Measurements from ENCODE around the gene LRP1.

The LRP1 gene

GRCh38 chr12:57177354-57177753, 49.1 kb downstream of the LRP1 start:
- H3K27ac ChIP-seq, result peak overlapping the region; percentile 97
- TF ChIP-seq CTCF (conservative IDR thresholded peaks at IDR 0.05; ENCODE audit: low read depth), result no peak
- POLR2A ChIA-PET (ENCODE audit: low non-redundant PET), result no interaction called here
- CTCF ChIA-PET, result interaction anchor here (2.4 to 3.2 kb wide), 2 partner anchors 25 to 53 kb away, joined by 14 to 37 read pairs; no protein-coding TSS in a partner anchor
- DNase-seq (ENCODE audit: low spot score), result no peak

GRCh38 chr12:57178213-57178612, 49.9 kb downstream of the LRP1 start:
- DNase-seq (ENCODE audit: low spot score), result no peak
- TF ChIP-seq CTCF (conservative IDR thresholded peaks at IDR 0.05; ENCODE audit: low read depth), result no peak
- ChIA-PET POLR2A (ENCODE audit: low non-redundant PET) (no interaction called here), CTCF (interaction anchor here (1.0 to 9.6 kb wide), 2 partner anchors 53 to 66 kb away, joined by 4 to 89 read pairs; partner anchors contain the start of gene LRP1)
- peak overlapping the region; percentile 97 for H3K27ac ChIP-seq

- no peak for TF ChIP-seq CTCF (conservative IDR thresholded peaks at IDR 0.05; ENCODE audit: low read depth)
- no peak for DNase-seq (ENCODE audit: low spot score)
- CTCF ChIA-PET, result interaction anchor here (0.6 to 9.6 kb wide), 5 partner anchors 28 to 309 kb away, joined by 4 to 89 read pairs (median 4); partner anchors contain the start of gene LRP1
- POLR2A ChIA-PET (ENCODE audit: low non-redundant PET), result no interaction called here
- peak overlapping the region; percentile 64 for H3K27ac ChIP-seq
Measured at GRCh38 chr12:57179331-57180086, 51.2 kb downstream of the LRP1 start.

- ChIA-PET CTCF (interaction anchor here (0.6 to 9.6 kb wide), 3 partner anchors 29 to 308 kb away, joined by 4 to 89 read pairs (median 5); partner anchors contain the start of gene LRP1), POLR2A (ENCODE audit: low non-redundant PET) (no interaction called here)
- DNase-seq (ENCODE audit: low spot score), result no peak
- H3K27ac ChIP-seq, result peak overlapping the region; percentile 64
- no peak for TF ChIP-seq CTCF (conservative IDR thresholded peaks at IDR 0.05; ENCODE audit: low read depth)
Measured at GRCh38 chr12:57180321-57180989, 52.2 kb downstream of the LRP1 start.

- no peak for DNase-seq (ENCODE audit: low spot score)
- TF ChIP-seq CTCF (conservative IDR thresholded peaks at IDR 0.05; ENCODE audit: low read depth), result no peak
- peak overlapping the region; percentile 64 for H3K27ac ChIP-seq
- POLR2A ChIA-PET (ENCODE audit: low non-redundant PET), result no interaction called here
- CTCF ChIA-PET, result interaction anchor here (9.6 kb wide), 1 partner anchor 55 kb away, joined by 89 read pairs; the partner anchor contains the start of gene LRP1
Measured at GRCh38 chr12:57181072-57181471, 52.8 kb downstream of the LRP1 start.

- POLR2A ChIA-PET (ENCODE audit: low non-redundant PET), result no interaction called here
Measured at GRCh38 chr12:57181561-57182155, 53.4 kb downstream of the LRP1 start.

More at GRCh38 chr12:57181561-57182155, 53.4 kb downstream of the LRP1 start:
- H3K27ac ChIP-seq, result peak overlapping the region; percentile 64
- CTCF ChIA-PET, result interaction anchor here (0.7 to 9.6 kb wide), 3 partner anchors 14 to 65 kb away, joined by 3 to 89 read pairs (median 4); partner anchors contain the start of gene LRP1
- no peak for DNase-seq (ENCODE audit: low spot score)
- no peak for TF ChIP-seq CTCF (conservative IDR thresholded peaks at IDR 0.05; ENCODE audit: low read depth)

Data from RWPE1 (cell line).